HTR-8/SVneo (cell line): ENCODE data around the gene DPF3.

ENCODE experiments used
- DNase-seq: peaks from one replicate; pipeline ENCODE4 v3.0.0; 2011; ENCODE audit warnings: low spot score, mixed read lengths; ENCODE audit not compliant: insufficient read length
- FAIRE-seq: peaks from 2 replicates; lab custom pipeline; 2011; peaks lifted over from hg19 to GRCh38; lab: Jason Lieb, UNC

DPF3 gene

DNA sequence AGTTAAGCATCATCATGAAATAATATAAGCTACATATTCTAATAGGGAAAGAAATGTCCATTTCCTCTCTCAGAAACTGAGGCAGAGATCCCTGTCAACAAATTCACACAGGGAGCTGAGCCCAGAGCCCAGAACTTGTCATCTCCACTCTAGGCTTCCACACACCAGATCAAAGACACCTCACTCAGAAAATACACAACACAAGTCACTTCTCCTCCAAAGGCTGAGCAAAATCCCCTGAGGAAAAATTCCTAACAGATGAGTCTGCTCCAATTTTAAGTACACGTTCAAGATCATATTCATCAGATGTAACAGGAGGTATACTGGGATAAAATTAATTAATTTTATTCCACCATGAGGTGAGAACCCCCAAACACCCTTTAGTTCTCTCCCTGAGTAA is 227.3 kb downstream of the DPF3 start:
- DNase-seq (peak; percentile 82), FAIRE-seq (peak; percentile 83)

DNA sequence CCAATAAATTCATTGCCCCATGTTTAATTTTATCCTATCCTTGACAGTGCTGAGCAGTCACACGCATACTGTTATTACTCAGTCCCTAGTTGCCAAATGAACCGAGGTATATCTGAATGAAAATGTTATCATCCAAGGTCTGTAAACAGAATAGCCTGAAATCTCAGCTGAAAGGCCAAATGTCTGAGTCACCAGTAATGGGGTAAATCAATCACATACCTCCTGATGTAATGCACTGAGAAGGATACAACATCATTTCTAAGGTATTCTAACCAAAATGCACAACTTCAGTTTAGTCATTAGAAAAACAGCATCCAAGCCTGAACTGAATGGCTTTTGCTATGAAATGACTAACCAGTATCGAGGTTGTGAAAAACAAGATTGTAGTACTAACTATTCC is 228.6 kb downstream of the DPF3 start:
- FAIRE-seq = peak; percentile 99
- peak; percentile 87 for DNase-seq

DNA sequence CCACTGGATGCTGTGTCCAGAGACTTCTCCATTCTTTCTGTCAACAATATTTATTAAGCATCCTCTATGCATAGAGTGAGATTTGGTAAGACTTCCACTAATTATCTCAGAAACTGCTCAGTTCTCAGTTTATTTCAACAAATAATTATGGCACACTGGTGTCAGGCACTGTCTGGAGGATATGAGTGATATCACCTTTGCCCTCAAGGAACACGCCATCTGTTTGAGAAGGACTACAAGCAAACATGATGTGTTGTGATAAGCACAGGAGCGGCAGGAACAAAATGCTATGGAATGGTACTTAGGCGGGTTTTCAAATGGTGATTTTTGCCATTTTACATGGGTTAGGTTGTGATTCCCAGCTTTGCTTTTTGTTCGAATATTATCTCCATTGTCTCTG is 229.2 kb downstream of the DPF3 start:
- FAIRE-seq (no peak), DNase-seq (no peak)

DNA sequence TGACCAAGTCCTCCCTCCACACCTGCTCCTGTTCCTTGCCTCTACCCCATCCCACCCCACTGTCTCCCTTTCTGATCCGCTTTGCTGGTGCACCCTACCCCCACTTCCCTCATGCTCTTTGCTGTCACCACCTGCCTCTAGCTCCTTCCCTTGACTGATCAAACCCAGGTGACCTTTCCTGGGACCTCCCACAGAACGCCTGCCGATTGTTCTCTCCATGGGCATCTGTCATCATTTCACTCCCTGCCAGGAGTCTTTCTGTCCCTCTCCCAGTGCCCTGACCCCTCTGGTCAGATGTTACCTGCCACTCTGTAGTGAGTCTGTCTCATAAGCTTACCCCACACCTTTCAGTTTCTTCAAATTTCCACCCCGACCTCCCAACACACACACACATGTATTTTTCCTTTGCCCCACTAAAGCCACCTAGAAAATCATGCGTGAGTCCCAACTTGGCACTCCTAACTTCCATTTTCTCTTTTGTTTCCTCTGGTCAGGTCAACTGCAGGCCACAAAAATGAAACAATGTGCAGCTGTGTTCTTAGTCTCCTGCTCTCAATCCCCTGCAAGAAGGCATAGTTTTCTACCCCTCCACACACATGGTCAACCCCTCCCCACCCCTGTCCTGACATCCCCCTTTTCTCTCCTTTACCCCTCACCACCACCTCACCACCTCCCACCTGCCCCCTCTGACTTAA is 229.8 kb downstream of the DPF3 start:
- FAIRE-seq (no peak), DNase-seq (no peak)

DNA sequence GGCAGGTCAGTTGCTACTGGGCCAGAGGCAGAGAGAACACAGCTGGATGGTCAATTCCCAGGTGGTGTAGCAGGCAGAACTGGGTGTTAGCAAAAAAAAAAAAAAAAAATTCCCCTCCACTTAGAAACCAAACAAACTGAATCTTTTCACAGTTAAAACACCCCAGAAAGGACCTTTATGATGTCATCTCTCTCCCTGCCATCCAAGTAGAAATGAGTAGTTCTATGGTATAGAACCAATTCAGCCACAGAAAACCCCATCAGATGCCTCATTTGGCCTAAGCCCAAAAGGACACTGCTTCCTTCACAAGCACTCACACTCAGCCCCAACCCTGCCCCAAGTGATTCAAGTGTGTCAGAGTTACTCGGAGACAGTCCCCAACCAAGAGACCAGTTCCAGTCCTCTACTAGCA is 230.8 kb downstream of the DPF3 start:
- FAIRE-seq = peak; percentile 38
- DNase-seq = no peak

DNA sequence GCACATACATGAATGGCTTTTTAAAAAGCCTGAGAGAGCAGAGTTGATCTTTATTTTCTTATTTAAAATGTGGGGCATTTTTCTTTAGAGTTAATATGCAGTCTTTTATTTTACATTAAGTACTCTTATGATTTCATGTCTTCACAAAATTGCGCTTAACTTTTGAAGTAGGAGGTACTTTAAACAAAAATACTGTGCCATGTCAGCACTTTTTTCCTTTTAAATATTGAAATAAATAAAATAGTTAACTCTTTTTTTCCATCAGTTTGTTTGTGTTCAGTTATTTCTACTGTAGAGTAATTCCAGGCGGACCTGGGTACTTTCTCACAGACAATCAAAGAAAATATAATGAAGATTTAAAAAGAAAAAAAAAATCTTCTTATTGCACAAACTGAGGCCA is 231.7 kb downstream of the DPF3 start:
- FAIRE-seq (no peak), DNase-seq (no peak)

DNA sequence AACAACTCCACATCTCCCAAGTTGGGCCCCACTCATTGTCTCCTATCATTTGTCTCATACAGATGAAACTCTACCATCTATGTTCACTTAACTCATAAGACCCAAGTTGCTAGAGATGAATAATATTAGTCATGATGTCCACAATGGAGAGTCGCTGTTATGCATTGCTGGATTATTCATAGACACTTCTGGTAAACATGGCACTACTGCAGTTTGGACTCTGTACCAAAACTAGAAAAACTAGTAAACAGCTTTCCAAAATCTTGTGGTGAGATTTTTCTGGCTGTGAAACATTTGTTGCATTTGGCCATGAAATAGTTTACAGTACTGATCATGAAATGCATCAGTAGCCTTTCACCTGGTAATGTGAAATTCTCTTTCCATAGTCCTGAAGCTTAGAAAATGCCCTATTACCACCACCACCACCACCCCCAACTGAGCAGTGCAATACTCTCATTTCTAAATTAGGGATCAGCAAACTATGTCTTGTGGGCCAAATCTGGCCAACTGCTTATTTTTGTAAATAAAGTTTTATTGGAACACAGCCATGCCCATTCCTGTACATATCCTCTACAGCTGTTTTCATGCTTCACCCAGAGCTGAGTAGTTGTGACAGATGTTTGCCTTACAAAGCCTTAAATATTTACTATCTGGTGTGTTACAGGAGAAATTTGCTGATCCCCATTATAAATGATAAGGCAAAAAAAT is 236.5 kb downstream of the DPF3 start:
- FAIRE-seq (peak; percentile 51), DNase-seq (no peak)

DNA sequence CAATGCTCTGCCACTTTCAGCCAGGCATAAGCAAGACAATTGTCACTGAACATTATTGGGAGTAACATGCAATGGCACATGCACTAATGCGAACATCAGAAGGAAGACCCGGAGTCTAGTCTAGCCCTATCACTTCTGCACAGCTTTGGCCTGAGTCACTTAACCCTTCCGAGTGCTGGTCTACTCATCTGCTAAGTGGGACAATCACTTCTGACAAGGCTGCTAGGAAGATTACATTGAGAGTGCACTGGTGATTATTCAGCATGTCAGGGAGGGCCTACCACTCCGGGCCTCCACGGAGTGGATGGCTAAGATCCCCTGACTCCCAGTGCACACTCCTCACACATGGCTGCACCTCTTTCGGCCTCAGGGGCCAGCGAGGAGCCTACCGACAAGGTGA is 240.9 kb downstream of the DPF3 start:
- DNase-seq (no peak), FAIRE-seq (no peak)

DNA sequence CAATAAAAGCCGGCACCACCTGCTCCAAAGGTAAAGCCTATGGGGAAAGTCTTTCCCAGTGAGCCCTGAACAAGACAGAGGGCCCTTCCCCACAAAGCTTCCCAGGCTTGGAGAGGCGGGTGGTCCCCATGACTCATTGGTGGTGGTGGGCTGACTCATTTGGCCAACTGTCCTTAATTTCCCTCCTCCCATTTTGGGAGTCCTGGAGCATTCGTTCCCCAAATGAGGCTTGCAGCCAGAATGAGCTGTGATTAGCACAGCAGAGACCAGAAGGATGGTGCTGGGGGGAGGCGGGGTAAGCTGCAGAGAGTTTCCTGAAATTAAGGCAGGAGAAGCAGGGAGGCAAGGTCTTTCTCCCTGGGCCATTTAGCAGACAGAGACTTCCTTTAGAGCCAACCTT is 241.7 kb downstream of the DPF3 start:
- FAIRE-seq (peak; percentile 36), DNase-seq (no peak)

DNA sequence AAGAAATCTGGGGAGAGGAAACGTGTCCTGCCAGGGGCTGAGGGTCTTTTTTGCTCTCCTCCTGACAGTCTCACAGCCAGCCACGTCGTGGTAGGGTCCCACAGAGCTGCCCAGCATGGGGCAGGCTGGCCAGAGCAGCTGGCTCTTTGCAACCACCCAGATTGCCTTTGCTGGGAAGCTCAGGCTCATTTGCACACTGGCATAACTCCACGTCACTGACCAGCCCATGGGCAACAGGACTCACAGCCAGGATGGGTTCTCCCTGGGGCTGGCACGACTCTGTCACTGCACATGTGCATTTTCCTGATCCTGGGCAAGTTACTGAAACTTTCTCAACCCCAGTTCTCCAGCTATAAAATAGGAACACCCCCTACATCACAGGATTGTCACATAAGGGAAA is 242.2 kb downstream of the DPF3 start:
- DNase-seq = no peak
- FAIRE-seq = no peak

DNA sequence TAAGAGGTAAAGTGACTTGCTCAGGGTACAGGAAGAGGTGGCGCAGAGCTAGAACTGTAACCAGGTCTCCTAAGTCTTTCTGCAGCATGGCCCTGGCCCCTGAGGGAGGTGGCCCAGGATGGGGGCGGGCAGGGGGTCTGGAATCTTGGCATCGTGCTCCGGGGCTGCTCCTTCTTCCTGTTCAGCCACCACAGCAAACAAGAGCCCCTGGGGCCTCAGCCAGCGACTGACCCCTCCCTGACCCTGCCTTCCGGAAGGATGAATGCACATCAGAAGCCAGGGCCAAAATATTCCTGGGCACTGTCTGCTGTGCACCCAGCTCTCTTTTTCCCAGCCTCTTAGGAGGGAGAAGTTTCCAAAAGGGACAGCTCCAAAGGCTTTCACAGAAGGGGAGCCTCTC is 242.8 kb downstream of the DPF3 start:
- peak; percentile 78 for DNase-seq
- FAIRE-seq = no peak

DNA sequence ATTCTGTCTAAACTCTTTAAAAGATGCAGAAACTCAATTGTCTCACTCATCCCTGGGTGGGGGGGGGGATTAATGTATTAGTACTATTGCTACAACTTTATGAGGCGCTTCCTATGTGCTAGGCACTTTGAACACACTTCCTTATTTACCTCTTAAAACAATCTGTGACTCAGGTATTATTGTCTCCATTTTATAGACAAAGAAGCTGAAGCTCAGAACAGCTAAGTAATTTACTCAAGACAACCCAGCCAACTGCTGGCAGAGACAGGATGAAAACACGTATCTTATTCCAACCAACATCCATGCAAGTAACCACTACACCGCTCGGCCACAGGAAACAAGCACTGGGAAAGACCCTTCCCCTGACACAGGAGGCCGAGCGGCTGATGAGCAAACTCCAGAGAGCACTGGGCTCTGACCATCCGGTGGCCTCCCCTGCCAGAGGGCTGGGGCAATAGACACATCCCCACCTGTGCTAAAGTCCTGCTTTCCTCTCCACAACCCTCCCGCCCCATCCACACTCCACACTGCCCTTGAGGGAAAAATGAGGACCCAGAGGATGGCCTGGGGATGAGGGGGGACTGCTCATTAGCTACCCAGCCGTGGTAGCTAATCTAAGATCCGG is 244.2 kb downstream of the DPF3 start:
- no peak for DNase-seq
- FAIRE-seq = peak; percentile 71

DNA sequence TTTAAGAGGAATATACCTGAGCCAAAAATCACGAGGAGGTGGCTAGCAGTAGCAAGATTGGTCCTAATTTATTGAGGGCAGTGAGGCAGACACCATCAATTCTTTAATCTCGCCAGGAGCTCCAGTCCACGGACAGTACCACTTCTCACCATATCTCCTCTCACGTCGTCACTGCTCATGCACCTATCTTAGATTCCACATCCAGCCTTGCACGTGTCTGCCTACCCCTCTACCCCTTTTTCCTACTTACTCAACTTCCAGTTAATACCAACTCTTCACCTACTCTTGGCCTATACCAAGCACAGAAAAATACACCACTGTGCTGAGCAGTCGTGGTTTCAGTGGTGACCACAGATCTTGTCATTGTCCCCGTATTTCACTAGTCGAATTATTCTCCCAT is 246.1 kb downstream of the DPF3 start:
- peak; percentile 70 for FAIRE-seq
- no peak for DNase-seq

DNA sequence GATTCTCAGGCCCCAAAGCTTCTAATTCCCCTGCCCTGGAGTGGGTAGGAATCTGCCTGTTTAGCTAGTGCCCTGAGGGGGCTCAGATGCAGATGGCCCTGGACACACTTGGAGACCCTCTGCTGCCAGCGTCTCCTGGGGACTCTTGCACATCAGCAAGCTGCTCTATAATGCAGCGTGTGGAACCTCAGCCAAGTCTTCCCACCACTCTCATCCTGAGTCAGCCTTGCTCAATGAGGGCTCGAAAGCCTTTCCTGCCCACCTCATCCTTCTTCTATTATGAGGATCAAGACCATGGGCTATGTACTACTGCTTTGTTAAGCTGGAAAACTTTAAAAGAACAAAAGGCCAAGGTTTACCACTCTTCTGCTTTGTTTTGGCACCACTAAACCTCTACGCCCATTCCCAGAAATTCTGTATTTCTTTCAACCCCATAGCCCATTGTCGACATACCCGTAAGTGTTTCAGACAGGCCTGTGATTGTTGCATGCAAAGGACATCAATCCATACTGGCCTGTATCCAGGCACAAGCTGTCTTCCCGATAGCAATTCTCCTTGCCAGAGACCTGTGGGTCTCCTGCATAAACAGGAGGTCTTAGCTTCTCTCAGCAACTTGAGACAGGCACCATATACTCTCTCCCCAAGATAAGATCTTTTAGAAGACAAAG is 246.9 kb downstream of the DPF3 start:
- FAIRE-seq = peak; percentile 76
- no peak for DNase-seq

DNA sequence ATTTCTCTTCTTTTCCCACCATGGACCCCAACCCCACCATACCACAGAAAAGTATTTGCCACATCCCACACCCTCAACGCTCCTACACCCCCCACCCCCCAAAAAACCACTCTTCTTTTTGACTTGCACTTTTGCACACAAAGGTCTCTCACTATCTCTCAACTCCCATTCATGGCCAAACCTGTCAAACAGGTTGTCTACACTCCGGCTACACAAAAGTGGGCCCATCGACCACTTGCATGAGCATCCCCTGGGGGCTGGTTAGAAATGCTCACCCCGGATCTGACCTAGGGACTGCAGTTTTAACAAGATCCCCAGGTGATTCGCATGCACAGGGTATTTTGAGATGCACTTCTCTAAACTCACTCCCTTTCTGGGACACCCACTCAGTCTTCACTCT is 248.2 kb downstream of the DPF3 start:
- no peak for DNase-seq
- peak; percentile 82 for FAIRE-seq

DNA sequence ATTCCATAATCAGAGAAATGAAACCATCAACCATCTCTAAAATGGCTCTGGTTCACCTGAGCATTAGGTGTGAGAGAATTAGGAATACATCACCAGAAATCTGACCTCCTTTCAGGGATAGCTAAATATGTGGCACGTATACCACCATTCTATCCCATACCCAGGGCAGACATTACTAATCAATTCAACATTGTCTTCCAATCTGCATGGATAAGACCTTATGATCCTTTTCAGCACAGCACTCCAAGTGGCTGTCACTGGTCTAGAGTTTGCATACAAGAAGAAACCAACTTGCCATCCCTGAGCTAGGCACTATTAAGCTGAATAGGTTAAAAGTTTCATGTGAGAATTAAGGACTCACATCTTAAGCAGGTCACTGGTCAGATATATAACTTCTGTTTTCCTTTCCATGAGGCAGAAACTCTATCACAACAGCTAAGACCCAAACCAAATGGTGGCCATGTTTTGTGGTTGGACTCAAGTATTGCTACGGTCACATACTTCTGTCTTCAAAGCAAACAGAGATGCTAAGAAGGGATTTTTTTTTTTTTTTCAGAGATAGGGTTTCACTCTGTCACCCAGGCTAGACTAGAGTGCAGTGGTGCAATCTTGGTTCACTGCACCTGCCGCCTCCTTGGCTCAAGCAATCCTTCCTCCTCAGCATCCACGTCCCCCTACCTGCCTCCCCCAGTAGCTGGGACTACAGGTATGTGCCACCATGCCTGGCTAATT is 249.0 kb downstream of the DPF3 start:
- FAIRE-seq = peak; percentile 79
- DNase-seq = no peak

DNA sequence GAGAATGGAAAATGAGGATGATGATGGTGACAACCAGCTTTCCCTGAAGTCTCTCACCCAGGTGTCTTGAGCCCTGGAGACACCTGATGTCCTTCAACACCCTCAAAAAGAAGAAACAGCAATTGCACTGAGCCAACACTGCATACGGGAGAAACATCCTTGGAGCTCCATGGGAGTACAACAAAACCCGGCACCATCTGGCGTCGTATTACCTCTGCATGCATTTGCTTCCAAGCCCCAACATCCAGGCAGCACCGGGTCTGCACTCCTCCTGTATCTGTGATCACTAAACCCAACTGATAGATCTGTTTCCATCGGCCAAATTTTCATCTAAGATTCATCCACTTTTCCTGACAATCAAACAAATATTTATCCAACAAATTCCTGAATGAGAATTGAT is 249.9 kb downstream of the DPF3 start:
- FAIRE-seq (peak; percentile 79), DNase-seq (no peak)

DNA sequence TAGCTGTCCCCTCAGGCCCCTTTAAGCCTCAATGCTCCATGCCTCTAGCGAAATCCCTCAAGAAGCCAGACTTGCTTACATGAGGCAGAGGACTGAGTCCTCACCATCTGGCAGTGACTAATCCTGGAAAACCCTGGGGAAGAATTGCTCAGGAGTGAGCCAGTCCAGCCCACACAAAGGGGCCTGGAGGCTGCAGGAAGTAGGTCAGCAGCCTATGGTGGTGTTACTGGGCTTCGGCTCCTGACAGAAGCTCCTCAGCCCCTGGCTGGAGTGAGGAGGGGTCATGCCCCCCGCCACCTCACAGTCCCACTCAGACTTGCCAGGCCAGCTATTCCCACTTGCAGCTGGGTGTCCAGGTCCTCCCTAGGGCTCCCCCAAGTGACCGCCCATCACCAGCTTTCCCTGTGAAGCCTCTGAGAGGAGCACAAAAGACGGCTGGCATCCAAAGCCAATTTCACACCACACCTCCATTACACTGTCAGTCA is 250.5 kb downstream of the DPF3 start:
- FAIRE-seq (peak; percentile 99), DNase-seq (peak; percentile 99)

DNA sequence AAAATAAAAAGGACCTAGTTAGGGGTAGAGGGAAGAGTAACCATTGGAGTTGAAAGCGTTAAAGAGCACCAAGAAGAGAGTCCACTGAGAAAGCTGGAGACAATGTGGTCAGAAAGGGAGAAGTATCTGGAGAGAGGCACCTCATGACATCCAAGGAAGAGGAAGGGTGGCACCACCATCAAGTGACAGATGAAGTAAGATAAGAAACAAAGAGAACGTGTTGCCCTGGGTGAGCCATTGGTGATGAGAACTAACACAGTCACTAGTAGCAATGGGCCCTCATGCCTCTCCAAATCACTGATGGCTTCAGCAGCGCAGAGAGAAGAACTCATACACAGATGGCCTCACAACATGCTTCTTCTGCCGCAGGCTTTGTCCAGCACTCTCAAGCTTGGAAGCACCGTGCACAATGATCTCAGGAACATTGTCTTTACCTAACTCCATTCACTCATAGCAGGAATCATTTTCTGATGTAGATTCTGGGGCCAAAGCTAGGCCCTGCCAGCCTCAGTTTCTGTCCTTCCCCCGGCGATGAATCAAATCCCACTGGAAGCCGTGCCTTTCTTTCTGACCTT is 252.9 kb downstream of the DPF3 start:
- DNase-seq = no peak
- peak; percentile 91 for FAIRE-seq

DNA sequence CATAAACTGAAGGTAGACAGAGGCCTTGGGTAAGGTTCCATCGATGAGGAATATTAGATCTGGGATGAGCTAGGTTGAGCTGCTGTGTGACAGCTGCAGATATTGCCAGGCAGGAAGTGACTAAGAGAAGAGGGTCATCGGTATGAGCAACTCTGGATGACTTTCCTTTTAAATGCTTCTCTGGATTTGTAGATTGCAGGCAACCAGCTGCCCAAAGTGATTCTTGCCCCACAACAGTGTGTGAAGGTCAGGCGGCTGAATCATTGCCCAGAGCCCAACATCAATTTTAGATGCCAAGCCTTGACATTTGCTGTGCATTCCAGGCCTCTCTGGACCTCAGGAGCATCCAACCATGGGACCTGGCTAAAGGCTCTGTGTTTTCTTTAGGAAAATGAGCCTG is 255.9 kb downstream of the DPF3 start:
- DNase-seq (peak; percentile 88), FAIRE-seq (peak; percentile 100)
